MM.1S (cell line): ENCODE data around the gene DACT2.

Source experiments
- DNase-seq: peaks from one replicate; pipeline ENCODE4 v3.0.0-alpha.2; 2015
- H2AFZ ChIP-seq: fragments of 300-600 bp; sonication (generic); 2 replicates; pipeline ENCODE4 v1.6.0; 2016; ENCODE audit warnings: antibody characterized with exemption, low read length
- H3F3A ChIP-seq: fragments of 300-600 bp; sonication (generic); 2 replicates; pipeline ENCODE4 v1.6.1; 2016; ENCODE audit warnings: mild to moderate bottlenecking, antibody characterized with exemption, low read length, moderate library complexity, mixed read lengths; ENCODE audit not compliant: insufficient read depth
- H3K27ac ChIP-seq: fragments of 300-600 bp; sonication (generic); 2 replicates; pipeline ENCODE4 v1.5.1; 2016; ENCODE audit warnings: mild to moderate bottlenecking, low read length
- H3K27me3 ChIP-seq: fragments of 300-600 bp; sonication (generic); replicated peaks from 2 replicates; pipeline ENCODE4 v1.6.0; 2016; ENCODE audit warnings: low read length; ENCODE audit not compliant: insufficient read depth
- H3K36me3 ChIP-seq: fragments of 300-600 bp; sonication (generic); replicated peaks from 2 replicates; pipeline ENCODE4 v1.6.1; 2016; ENCODE audit warnings: mild to moderate bottlenecking, low read length, mixed read lengths; ENCODE audit not compliant: insufficient read depth
- H3K4me1 ChIP-seq: fragments of 300-600 bp; sonication (generic); 2 replicates; pipeline ENCODE4 v1.6.1; 2016; ENCODE audit warnings: low read length, mixed read lengths
- H3K4me2 ChIP-seq: fragments of 300-600 bp; sonication (generic); 2 replicates; pipeline ENCODE4 v1.6.0; 2016; ENCODE audit warnings: low read depth, low read length
- H3K4me3 ChIP-seq: fragments of 300-600 bp; sonication (generic); 2 replicates; pipeline ENCODE4 v1.5.1; 2016; ENCODE audit warnings: low read length, mixed read lengths
- H3K79me2 ChIP-seq: fragments of 300-600 bp; sonication (generic); 2 replicates; pipeline ENCODE4 v1.6.1; 2016; ENCODE audit warnings: mixed run types, low read length, mixed read lengths
- H3K9ac ChIP-seq: fragments of 300-600 bp; sonication (generic); 2 replicates; pipeline ENCODE4 v1.6.1; 2016; ENCODE audit warnings: low read length, mixed read lengths
- H3K9me2 ChIP-seq: fragments of 300-600 bp; sonication (generic); replicated peaks from 2 replicates; pipeline ENCODE4 v1.6.1; 2016; ENCODE audit warnings: mild to moderate bottlenecking, low read length, mixed read lengths; ENCODE audit not compliant: insufficient read depth
- H3K9me3 ChIP-seq: fragments of 300-600 bp; sonication (generic); replicated peaks from 2 replicates; pipeline ENCODE4 v1.6.1; 2016; ENCODE audit warnings: mild to moderate bottlenecking, low read length, mixed read lengths; ENCODE audit not compliant: insufficient read depth
- H4K20me1 ChIP-seq: fragments of 300-600 bp; sonication (generic); 2 replicates; pipeline ENCODE4 v1.6.1; 2016; ENCODE audit warnings: mild to moderate bottlenecking, low read length, moderate library complexity, mixed read lengths; ENCODE audit not compliant: insufficient read depth
- EZH2 ChIP-seq: fragments of 300-600 bp; sonication (generic); optimal IDR thresholded peaks from 2 replicates; pipeline ENCODE3; 2017; ENCODE audit warnings: low read depth, mild to moderate bottlenecking, antibody characterized with exemption, low read length, mixed read lengths
- EZH2phosphoT487 ChIP-seq: fragments of 300-600 bp; sonication (generic); IDR thresholded peaks from 2 replicates; pipeline ENCODE4 v1.6.1; 2018; ENCODE audit warnings: antibody characterized with exemption, low read length
- TF ChIP-seq, protein P1 (sequence below): fragments of 300-600 bp; sonication (generic); IDR thresholded peaks from 2 replicates; pipeline ENCODE4 v1.5.1; 2016; ENCODE audit warnings: antibody characterized with exemption, low read length, mixed read lengths

DACT2 gene

GRCh38 chr6:168258795-168259194 is 60.8 kb downstream of the DACT2 start:
- Histone ChIP-seq H3K36me3 (no peaks in the 10 kb centered on the region), H3K9me3 (no peaks in the 10 kb centered on the region), H2AFZ (no peak overlapping the region), H3K4me1 (no peaks in the 10 kb centered on the region), H3K4me3 (no peak overlapping the region), H4K20me1 (no peaks in the 10 kb centered on the region), H3K4me2 (no peak overlapping the region), H3K79me2 (no peaks in the 10 kb centered on the region), H3F3A (no peaks in the 10 kb centered on the region), H3K9me2 (no peaks in the 10 kb centered on the region), H3K9ac (no peak overlapping the region), H3K27me3 (no peaks in the 10 kb centered on the region), H3K27ac (no peak overlapping the region)
- DNase-seq, result no peak
- TF ChIP-seq EZH2, result no peak
- TF ChIP-seq EZH2phosphoT487, result no peak
- TF ChIP-seq, protein P1, sequence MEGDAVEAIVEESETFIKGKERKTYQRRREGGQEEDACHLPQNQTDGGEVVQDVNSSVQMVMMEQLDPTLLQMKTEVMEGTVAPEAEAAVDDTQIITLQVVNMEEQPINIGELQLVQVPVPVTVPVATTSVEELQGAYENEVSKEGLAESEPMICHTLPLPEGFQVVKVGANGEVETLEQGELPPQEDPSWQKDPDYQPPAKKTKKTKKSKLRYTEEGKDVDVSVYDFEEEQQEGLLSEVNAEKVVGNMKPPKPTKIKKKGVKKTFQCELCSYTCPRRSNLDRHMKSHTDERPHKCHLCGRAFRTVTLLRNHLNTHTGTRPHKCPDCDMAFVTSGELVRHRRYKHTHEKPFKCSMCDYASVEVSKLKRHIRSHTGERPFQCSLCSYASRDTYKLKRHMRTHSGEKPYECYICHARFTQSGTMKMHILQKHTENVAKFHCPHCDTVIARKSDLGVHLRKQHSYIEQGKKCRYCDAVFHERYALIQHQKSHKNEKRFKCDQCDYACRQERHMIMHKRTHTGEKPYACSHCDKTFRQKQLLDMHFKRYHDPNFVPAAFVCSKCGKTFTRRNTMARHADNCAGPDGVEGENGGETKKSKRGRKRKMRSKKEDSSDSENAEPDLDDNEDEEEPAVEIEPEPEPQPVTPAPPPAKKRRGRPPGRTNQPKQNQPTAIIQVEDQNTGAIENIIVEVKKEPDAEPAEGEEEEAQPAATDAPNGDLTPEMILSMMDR, result no peak

DNA sequence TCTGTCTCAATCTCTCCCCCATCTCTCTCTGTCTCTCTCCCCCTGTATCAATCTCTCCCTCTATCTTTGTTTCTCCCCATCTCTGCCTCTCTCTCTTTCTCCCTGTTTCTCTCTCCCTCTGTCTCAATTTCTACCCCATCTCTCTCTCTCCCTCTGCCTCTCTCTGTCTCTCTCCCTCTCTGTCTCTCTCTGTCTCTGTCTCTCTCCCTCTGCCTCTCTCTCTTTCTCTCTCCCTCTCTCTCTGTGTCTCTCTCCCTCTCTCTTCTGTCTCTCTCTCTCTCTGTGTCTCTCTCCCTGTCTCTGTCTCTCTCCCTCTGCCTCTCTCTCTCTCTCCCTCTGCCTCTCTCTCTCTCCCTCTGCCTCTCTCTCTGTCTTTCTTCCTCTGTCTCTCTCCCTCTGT is 62.6 kb downstream of the DACT2 start:
- no peak overlapping the region for H3K4me2 ChIP-seq
- H4K20me1 ChIP-seq, result no peaks in the 10 kb centered on the region
- no peak overlapping the region for H3K9ac ChIP-seq
- TF ChIP-seq EZH2 (no peak), EZH2phosphoT487 (no peak)
- TF ChIP-seq, protein P1, result no peak
- no peaks in the 10 kb centered on the region for H3K4me1 ChIP-seq
- no peak overlapping the region for H3K4me3 ChIP-seq
- no peaks in the 10 kb centered on the region for H3K9me3 ChIP-seq
- DNase-seq, result no peak
- H3K27ac ChIP-seq, result no peak overlapping the region
- no peaks in the 10 kb centered on the region for H3K27me3 ChIP-seq
- no peaks in the 10 kb centered on the region for H3K79me2 ChIP-seq
- H3F3A ChIP-seq, result no peaks in the 10 kb centered on the region
- no peaks in the 10 kb centered on the region for H3K36me3 ChIP-seq
- no peak overlapping the region for H2AFZ ChIP-seq
- no peaks in the 10 kb centered on the region for H3K9me2 ChIP-seq
